NAMALWA (cell line): ENCODE measurements around the gene ACTR10.
A peak's percentile ranks its signal among the peaks of the same experiment; 100 is the strongest.
"Not testable (repeated sequence)": the region's sequence is repeated elsewhere in the genome, so short reads cannot be mapped to it uniquely, and the experiment has no call there.

Experiments used
- DNase-seq: peaks from one replicate; pipeline ENCODE4 v3.0.0-alpha.2; 2015; ENCODE audit warnings: low spot score

Gene ACTR10

DNA sequence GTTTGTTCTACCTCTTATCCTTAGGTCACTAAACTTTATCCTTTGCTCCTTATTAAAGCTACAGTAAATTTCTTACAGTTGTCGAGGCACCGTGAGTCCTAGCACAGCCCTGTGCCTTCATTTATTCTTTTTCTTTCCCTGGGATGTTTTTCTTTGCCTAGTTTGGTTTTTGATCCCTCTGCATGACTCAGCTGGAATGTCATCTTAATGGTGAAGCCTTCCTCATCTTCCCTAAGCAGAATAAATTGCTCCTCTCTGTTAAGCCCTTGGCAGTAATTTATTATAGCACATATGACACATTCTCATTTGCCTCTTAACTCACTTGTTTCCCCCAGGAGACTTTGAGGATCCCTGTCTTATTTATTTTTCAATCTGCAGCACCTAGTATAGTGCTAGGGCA lies 16.6 kb downstream of the ACTR10 start:
- DNase-seq, result no peak

DNA sequence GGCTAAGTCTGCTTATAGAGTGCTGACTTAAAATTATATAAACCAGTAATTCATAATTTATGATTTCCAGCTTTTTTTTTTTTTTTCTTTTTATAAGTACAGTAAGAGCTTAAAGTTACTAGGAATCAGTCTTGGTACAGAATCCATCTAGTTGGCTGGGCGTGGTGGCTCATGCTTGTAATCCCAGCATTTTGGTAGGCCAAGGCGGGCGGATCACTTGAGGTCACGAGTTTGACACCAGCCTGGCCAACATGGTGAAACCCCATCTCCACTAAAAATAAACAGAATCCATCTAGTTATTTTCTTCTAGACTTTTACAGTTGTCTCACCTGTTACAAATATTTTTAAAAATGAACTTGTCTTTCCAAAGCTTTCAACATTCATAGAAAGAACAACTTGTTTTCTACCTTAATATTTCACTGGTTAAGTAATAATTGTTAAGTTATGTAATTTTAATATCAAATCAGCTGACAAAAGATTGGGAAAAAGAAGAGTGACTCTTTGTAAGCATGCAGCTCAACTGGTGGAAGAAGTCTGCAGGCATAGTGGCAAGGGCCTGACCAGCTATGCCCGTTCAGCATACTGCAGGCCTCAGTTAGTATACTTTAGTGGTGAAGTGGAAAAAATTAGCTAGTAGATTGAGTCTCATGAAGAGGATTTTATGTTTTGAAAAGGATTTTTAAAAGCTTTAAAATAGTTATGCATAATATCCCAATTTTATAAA lies 27.3 kb downstream of the ACTR10 start:
- no peak for DNase-seq

DNA sequence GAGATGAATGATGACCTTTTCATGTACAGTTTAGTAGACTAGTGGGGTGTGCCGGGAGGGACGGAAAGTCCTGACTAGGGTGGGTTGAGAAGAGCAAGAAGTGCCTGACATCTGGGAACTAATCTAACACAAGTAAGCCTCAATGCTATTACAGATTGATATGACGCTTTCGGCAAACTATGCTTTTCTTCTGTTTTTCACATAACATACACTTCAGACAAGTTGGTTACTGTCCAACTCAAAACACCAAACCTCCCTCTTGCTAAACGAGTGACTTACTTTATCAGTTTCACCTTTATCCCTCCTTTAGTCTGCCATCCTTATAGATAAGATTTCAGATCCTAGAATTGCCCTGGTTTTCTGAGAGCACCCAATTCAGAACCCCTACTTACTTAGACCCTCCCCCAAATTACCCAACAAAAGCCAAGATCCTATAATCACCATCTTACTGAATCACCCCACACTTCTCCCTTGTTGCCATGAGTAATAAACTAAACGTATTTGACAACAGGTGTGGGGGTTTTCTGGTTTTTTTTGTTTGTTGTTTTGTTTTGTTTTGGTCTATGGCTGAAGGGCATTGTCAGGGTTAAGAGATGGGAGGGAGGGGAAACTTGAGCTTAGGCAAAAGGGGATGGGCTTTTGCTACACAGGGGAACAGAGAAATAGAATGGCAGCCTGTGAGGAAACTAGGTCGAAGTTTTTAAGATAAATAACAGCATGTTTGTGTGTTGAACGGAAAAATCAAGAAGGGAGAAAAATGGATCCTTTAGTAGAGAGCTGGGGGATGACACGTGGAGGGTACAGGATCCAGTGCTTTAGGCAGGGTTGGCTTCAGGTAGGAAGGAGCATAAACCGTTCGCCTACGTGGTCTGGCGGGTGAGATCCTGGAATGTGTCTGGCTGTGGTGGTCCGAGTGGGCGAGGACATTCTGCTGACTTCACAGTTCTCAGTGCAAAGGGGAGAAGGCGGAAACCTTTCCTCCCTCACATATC lies 38.6 kb downstream of the ACTR10 start:
- DNase-seq, result peak; percentile 30

DNA sequence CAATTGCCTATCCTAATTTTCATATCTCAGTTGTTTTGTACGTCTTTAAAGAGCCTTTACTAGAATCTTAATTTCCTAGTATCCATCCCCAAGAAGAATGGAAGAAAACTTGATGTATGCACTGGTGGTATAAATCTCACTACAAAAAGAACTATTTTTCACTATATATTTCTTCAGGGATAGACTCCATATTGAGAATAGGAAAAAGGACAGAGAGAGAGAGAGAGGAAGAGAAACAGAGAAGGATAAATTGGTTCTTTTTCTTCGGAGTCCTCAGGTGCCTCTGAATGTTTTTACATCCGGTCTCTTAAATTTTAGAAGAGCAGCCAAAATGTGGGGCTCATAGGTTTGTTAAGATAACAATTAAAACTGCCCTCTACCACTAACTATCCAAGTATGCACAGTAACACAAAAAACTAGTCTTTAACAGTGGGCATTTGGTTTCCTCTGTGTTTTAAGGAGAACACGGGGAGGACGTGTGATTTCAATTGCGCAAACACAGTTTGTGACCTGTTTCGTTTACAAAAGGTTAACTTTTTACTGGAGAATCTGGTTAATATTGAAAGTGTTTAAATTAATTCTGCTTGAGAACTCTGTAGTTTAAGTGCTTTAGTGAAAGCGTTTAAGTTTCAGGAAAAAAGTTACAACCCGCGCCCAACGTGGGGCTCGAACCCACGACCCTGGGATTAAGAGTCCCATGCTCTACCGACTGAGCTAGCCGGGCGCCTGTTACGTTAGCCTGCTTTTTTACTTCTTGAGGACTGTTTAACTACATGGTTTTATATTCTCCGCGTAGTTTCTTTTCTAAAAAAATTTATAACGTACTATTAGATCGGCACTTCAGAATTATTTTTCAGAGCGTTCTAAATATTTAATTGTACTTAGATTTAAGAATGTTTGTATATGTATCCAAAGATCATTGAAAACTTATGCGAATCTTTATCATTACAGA lies 39.6 kb downstream of the ACTR10 start:
- DNase-seq, result peak; percentile 69

DNA sequence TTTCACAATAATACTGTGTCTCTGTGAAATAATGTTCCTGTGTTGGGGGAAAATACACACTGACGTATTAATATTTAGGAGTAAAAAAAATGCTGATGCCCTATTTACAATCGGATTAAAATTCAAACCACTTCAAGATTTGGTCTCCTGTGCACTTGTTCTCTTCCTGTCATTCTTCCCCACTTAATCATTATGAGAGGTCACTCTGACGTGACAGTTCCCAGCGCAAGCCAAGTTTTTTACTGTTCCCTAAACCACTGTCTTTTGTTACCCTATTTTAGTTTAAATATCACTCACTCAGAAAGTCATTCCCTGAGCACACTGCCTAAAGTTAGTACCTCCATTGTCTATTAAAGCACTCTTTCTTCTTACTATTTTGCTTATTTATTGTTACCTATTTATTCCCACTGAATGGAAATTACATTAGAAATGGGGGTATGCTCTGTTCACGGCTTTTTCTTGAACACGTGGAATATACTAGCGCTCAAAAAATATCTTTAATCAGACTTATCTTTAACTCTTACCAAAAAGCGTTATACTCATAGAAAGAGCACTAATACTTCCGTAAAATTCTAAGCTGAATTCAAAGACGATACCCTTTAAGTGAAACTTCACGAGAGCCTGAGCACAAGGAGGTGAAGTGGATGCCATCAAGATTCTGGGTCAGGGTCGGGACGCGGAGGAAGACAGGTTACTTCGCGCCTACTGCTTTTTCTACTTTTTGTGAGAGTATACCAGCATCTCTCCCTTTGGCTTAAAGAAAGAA lies 44.0 kb downstream of the ACTR10 start:
- peak; percentile 72 for DNase-seq

DNA sequence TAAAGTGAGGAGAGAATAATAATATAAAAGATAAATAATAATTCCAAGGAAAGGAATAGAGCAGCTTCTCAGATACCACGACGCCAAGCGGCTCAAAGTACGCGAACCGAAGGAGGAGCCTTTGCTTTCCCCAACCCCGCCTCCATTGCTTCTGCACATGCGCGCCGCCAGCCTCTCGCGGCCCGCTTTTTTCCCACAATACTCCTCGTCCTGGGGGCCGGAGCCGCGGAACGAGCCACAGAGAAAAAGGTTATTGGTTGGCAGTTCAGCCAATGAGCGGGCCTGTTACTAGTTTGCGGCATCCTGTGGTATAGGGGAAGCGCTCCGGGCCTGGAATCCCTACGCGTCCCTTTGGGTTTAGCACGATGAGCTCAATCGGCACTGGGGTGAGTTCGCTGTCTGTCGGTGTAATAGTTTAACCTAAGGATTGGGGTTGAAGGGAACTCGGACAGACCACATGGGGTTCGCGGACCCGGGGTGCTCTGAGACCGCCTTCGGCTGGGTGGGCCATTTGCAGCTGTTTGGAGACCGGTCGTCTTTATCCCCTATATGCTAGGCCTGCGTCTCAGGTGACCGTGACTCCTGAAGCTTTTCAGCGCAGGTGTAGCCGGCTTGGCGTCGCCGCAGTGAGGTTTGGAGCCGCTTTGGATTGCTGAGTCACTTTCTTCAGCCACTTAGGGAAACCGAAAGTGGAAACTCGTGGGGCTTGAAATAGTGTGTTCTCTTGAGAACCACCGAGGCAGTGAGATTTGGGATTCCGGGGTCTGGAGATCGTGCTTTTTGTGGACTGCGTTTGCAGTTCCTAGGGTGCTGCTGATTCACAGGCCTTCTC lies 44.8 kb downstream of the ACTR10 start, which contains the start of gene PSMA3:
TSS of gene PSMA3 (plus strand) at position 288 of the 832 bp plus-strand sequence. CDS start at position 366, 78 bp downstream.
- peak; percentile 94 for DNase-seq

DNA sequence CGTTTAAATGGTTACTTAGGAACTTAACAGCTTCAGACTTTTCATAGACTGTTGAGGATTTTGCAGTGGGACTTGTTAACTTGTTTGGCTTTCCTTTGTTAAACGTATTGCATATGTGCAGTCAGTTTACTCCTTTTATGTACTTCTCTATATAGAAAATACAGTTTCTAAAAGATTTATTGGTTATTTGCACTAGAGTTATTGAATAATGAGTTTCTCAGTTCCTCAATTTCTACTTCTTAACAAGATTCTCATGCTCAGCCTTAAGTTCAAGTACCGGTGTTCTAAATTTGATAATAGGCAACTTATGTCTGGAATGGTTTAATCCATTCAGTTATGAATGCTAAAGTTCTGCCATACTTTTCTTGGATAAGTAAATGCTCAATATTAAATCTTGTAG lies 45.6 kb downstream of the ACTR10 start:
- DNase-seq, result no peak

DNA sequence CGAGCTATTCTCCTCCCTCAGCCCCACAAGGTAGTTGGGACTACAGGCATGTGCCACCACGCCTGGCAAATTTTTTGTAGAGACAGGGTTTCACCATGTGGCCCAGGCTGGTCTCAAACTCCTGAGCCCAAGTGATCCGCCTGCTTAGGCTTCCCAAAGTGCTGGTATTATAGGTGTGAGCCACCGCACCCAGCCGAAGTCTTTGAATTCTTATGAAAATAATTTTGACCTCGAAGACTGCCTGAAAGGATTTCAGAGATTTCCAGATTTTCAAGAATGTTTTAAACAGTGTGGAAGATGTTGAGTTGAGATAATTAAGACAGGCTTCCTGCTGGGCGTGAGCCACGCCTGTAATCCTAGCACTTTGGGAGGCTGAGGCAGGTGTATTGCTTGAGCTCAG lies 49.7 kb downstream of the ACTR10 start:
- no peak for DNase-seq

DNA sequence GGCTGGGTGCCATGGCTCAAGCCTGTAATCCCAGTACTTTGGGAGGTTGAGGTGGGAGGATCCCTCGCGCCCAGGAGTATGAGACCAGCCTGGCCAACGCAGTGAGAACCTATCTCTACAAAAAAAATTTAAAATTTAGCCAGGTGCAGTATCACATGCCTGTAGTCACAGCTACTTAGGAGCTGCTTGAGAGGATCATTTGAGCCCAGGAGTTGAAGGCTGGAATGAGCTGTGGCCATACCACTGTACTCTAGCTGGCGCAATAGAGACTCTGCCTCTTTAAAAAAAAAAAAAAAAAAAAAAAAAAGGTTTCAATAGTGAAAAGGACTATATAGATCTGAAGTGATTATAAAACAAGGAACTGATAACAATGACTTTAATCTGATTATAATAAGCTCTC lies 58.2 kb downstream of the ACTR10 start:
- no peak for DNase-seq

DNA sequence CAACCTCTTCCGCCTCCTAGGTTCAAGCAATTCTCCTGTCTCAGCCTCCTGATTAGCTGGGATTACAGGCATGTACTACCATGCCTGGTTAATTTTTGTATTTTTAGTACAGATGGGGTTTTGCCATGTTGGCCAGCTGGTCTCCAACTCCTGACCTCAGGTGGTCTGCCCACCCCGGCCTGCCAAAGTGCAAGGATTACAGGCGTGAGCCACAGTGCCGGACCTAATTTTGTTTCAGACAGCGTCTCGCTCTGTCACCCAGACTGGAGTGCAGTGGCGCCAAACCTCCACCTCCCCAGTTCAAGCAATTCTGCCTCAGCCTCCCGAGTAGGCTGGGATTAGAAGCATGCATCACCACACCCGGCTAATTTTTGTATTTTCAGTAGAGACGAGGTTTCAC lies 62.1 kb downstream of the ACTR10 start:
- not testable (repeated sequence) for DNase-seq

DNA sequence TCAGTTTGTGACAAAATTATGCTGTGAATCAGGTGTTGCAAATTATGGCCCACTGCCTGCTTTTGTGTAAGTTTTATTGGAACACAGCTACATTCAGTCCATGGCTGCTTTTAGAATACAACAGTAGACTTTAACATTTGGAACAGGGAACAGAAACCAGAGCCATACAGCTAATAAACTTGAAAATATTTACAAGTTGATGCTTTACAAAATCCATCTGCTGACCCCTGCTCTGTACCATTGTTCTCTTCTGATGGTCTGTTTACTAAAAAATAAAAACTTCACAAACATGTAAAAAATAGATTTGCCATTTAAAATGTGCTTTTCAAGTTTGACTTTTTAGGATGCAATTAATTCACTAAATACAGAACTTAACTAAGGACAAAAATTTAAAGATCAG lies 65.5 kb downstream of the ACTR10 start:
- DNase-seq, result no peak

DNA sequence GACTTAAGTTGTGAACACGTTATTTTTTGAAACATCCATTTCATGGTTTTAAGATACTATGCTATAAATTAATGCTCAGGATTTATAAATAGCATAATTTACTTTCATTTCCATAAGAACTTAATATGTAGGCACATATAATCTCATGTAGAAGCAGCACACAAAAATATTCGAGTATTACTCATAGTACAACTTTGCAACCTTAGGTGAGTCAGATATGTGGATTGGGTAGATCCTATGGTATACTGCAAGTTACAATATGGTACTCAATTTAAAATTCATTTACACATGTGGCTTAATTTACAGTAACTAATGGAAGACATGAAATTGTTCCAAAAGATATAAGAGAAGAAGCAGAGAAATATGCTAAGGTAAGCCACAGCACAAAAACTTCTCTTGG lies 70.7 kb downstream of the ACTR10 start:
- no peak for DNase-seq

DNA sequence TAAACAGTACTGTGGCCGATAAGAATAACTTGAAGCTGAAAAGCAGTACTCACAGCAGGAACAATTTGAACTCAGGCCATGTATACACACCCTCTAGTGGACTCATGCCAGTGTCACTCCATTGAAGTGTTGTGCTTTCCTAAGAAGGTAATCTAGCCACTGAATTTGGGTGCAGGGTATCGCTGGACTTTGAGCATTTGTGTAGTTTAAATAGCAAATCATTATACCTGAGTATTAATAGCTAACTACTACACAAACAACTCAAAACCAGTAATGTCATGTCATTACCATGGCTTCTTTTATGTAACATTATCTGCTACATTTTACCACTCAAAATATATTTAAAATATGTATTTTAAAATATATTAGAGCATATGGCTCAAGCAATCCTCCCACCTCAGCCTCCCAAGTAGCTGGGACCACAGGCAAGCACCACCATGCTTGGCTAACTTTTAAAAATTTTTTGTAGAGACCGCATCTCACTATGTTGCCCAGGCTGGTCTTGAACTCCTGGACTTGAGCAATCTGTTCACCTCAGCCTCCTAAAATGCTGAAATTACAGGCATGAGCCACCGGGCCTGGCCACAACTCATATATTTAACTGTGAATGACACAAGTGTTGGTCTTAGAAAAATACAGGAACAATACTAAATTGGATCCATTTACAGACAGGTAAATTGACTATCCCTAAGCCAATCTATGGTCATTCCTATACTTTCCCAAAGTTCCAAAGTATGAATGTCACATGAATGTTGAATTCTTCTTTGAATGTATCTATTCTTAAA lies 72.8 kb downstream of the ACTR10 start:
- DNase-seq, result peak; percentile 20

DNA sequence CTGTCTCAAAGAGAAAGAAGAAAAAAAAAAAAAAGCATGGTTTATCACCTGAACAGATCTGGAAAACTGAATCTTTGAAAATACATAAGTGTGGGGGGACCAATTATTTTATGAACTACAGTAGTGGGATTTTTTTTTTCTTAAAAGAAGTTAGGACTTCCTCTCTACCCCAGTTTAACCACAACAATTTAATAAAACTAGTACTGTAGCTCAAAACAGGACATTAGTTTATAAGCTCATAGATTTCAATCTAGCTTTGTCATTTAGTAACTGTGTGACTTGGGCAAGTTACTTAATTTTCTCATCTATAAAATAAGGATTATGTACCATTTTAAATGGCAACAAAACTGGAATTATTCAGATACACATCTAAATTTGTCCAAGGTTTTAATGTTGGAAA lies 74.9 kb downstream of the ACTR10 start:
- DNase-seq, result no peak

DNA sequence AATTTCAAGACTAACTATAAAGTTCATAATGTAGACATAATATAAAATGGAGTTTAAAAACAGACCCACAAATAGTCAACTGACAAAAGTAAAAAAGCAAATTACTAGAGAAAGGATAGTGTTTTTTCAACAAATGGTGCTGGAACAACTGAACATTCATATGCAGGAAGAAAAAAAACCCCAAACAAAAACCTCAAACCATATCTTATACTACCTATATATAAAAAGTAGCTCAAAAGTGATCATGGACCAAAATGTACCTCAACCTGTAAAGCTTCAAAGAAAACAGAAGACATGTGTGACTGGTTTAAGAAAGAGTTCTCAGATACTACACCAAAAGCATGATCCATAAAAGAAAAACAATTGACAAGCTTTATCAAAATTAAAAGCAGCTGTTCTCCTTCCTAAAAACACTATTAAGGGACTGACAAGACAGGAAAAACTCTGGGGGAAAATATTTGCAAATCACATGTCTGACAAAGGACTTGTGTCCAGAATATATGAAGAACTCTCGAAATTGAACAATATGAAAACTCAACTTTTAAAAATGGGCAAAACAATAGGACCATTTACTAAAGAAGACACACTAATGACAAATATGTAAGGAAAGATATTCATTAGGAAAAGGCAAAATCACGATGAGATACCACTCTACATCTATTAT lies 75.7 kb downstream of the ACTR10 start:
- DNase-seq, result no peak

DNA sequence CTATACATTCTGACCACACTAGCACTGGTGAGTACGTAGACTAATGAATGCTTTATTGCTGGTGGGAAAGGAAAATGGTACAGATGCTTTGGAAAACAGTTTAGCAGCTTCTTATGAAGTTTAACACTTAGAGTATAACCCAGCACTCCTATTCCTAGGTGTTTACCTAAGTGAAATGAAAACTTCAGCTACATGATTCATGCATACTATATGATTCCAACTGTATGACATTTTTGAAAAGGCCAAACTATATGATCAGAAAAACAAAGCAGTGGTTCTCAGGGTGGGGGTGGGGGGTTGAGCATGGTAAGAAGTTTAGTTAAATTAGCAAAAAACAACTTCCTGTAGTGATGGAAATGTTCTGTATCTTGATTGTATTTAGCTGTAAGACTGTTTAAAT lies 76.3 kb downstream of the ACTR10 start:
- no peak for DNase-seq

DNA sequence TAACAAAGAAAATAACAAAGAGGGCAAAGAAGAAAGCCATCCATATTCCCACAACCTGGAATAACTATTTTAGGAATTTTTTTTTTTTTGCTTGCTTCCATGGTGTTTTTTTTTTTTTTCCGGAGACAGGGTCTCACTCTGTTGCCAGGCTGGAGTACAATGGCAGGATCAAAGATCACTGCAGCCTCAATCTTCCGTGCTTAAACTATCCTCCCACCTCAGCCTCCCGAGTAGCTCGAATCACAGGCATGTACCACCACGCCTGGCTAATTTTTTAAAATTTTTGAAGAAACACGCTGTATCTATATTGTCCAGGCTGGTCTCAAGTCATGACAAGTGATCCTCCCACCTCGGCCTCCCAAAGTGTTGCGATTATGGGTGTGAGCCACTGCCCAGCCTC lies 78.2 kb downstream of the ACTR10 start:
- no peak for DNase-seq

DNA sequence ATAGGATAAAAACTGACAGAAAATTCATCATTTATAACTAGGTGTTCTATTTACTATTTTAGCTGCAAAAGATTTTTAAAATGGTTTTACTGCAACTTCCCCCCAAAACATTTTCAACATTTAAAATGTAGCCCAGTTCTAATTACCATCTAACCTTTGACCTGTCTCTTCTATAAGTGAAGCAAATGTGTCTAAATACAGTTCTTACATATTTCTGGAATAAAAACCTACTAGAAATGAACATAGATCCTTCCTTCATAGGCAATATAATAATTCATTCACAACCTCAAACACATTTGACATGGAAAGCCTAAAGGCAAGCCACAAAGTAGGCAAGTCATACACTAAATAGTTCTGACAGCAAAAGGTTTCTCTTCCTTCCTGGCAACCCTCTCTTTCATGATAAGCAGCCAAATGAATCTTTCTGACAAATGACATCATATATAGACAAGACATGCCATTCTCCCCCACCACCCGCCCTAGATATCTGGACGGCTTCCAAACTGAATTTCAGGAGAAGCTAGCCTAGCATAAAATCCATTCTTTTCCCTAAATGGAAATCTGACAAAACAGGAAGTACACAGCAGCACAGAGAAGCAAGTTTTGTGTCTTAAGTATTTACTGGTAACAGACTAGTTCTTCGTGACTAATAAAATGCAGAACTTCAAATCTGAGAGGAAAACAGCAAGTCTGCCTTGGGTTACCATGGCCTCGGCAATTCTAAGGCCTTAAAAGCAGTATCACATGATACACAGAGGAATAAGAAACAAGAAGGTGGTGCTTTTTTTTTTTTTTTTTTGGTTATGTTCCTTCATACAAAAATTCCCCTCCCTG lies 81.2 kb downstream of the ACTR10 start:
- DNase-seq, result peak; percentile 16
